Aorta (tissue), 5 donors: ENCODE results near the gene TSGA10IP. TPM values are rescaled to one million over a fixed set of nuclear protein-coding genes. Genes with fewer than 3 reads are reported as not detected.

ENCODE experiments used
- ATAC-seq: fragments of 200-7000 bp; cut with Tn5 transposase; one replicate; pipeline ENCODE4 v1.9.1; 2022; ENCODE audit warnings: moderate library complexity; ENCODE audit not compliant: low FRiP score
- DNase-seq, 2 donors: peaks; one replicate each; pipeline ENCODE4 v3.0.0-alpha.2; 2020
- H3K27ac ChIP-seq, 2 donors: one replicate each; pipeline ENCODE4 v1.5.1; 2013; ENCODE audit warnings: low read length in 2 of 2, mild to moderate bottlenecking in 2 of 2, moderate library complexity in 2 of 2, control low read depth in 1 of 2, inconsistent platforms in 1 of 2, low read depth in 1 of 2
- H3K27me3 ChIP-seq, 2 donors: one replicate each; pipeline ENCODE4 v1.6.1; 2013; ENCODE audit warnings: control low read depth in 1 of 2, low read length in 1 of 2, mild to moderate bottlenecking in 1 of 2, moderate library complexity in 1 of 2; ENCODE audit not compliant: insufficient read depth in 2 of 2, control insufficient read depth in 1 of 2
- H3K36me3 ChIP-seq, 2 donors: one replicate each; pipeline ENCODE4 v1.6.1; 2013; ENCODE audit warnings: control low read depth in 1 of 2, low read length in 1 of 2, mild to moderate bottlenecking in 1 of 2; ENCODE audit not compliant: insufficient read depth in 2 of 2, control insufficient read depth in 1 of 2
- H3K4me1 ChIP-seq, 2 donors: one replicate each; pipeline ENCODE4 v1.6.1; 2013; ENCODE audit warnings: low read length in 2 of 2, control low read depth in 1 of 2, mild to moderate bottlenecking in 1 of 2, moderate library complexity in 1 of 2; ENCODE audit not compliant: insufficient read depth in 2 of 2, control insufficient read depth in 1 of 2
- H3K4me3 ChIP-seq, 2 donors: one replicate each; pipeline ENCODE4 v1.5.1; 2013; ENCODE audit warnings: low read length in 2 of 2, control low read depth in 1 of 2, mild to moderate bottlenecking in 1 of 2
- H3K9me3 ChIP-seq: one replicate; pipeline ENCODE4 v1.6.1; 2013; ENCODE audit warnings: mild to moderate bottlenecking, low read length; ENCODE audit not compliant: control insufficient read depth
- WGBS, 2 donors: extraction: QIAGEN DNeasy Blood & Tissue Kit; methylation state at CpG; one replicate each; pipeline ENCODE4 v1.1.7; 2013; 5-methylcytosine and 5-hydroxymethylcytosine counted together
- intact Hi-C, 2 donors: fragments of 100-400 bp; cut with DNase I; formaldehyde crosslinking; loops; one replicate each; pipeline versions ENCODE4 v1.14.2 to v1.15.0; 2022
- polyA plus RNA-seq, 2 donors: library from polyadenylated mRNA; stranded (reverse); fragments of 200-250 nt; gene quantifications; one replicate each; pipeline ENCODE4 v1.2.3, GENCODE V29; 2013
- total RNA-seq, 2 donors: library from RNA; stranded (reverse); fragmentation: NEBNext Ultra II Directional; extraction: Animal tissue kit (Norgen Biotek cat#: 25700); gene quantifications; one replicate each; pipeline ENCODE4 v1.2.1, GENCODE V29; 2021
- donor health status: healthy with polysubstance abuse.
- donor health status: Bipolar disorder and iron deficiency.
- donor health status: DM: no; HTN: no; CAD: no.
- donor health status: DM: no; HTN: no; CAD: no.
- donor health status: DM: yes; HTN: yes; CAD: no.

TSGA10IP gene
- total and polyA plus RNA-seq, 4 donors, result not detected

GRCh38 chr11:65916391-65916790 lies 28.9 kb upstream of the TSGA10IP start:
- DNase-seq (no peak), ATAC-seq (no peak)
- intact Hi-C loops, result no loop called here
- 51 to 56% methylated on average over 7 of the region's 7 CpGs for WGBS, 2 donors
- Histone ChIP-seq H3K4me3 (no peak overlapping the region), H3K4me1 (peaks cover 0 to 1% of the 10 kb centered on the region in 2 donors), H3K36me3 (no peaks in the 10 kb centered on the region), H3K27me3 (no peaks in the 10 kb centered on the region), H3K9me3 (no peaks in the 10 kb centered on the region), H3K27ac (peak overlapping the region; percentile 45 to 91)

- Histone ChIP-seq H3K4me1 (peaks cover 0 to 1% of the 10 kb centered on the region in 2 donors), H3K4me3 (no peak overlapping the region), H3K36me3 (no peaks in the 10 kb centered on the region), H3K27ac (peak overlapping the region; percentile 23 to 91), H3K27me3 (no peaks in the 10 kb centered on the region), H3K9me3 (no peaks in the 10 kb centered on the region)
- DNase-seq, result no peak
- WGBS, 2 donors, result 88 to 100% methylated on average over 3 of the region's 3 CpGs
- ATAC-seq, result no peak
- intact Hi-C loops, result no loop called here
Observed at GRCh38 chr11:65917077-65917433, 28.2 kb upstream of the TSGA10IP start.

- intact Hi-C loops, result loop anchor here in 1 of 2 donors (2.0 kb wide), 1 partner anchor 29 kb away; the partner anchor contains the start of gene FIBP
- H3K9me3 ChIP-seq, result no peaks in the 10 kb centered on the region
- H3K4me3 ChIP-seq, result peak overlapping the region; percentile 68 to 89
- H3K27ac ChIP-seq, result peak overlapping the region; percentile 83 to 91
- H3K27me3 ChIP-seq, result no peaks in the 10 kb centered on the region
- no peaks in the 10 kb centered on the region for H3K36me3 ChIP-seq
- ATAC-seq (no peak), DNase-seq (no peak)
- H3K4me1 ChIP-seq, result peaks cover 0 to 1% of the 10 kb centered on the region in 2 donors
- 58 to 59% methylated on average over 35 of the region's 35 CpGs for WGBS, 2 donors
Observed at GRCh38 chr11:65917434-65918210, 27.7 kb upstream of the TSGA10IP start.

- H3K27me3 ChIP-seq, result no peaks in the 10 kb centered on the region
- peaks cover 0 to 1% of the 10 kb centered on the region in 2 donors for H3K4me1 ChIP-seq
- ATAC-seq (no peak), DNase-seq (peak in 1 of 2 donors; percentile 66)
- H3K27ac ChIP-seq, result peak within 1 kb of the TSS; percentile 83 to 91
- WGBS, 2 donors, result 3 to 4% methylated on average over 71 to 77 of the region's 77 CpGs
- intact Hi-C loops, result loop anchor here in 1 of 2 donors (1.0 to 2.0 kb wide), 3 partner anchors 30 to 60 kb away; partner anchors contain the start of genes CFL1, FIBP and SART1
- no peaks in the 10 kb centered on the region for H3K9me3 ChIP-seq
- H3K36me3 ChIP-seq, result no peaks in the 10 kb centered on the region
- H3K4me3 ChIP-seq, result peak within 1 kb of the TSS; percentile 68 to 89
Observed at GRCh38 chr11:65918211-65919140, 26.8 kb upstream of the TSGA10IP start, which contains the start of gene C11orf68. Gene C11orf68 (minus strand): TSS chr11:65919062. CDS start chr11:65919031, 31 bp downstream.

GRCh38 chr11:65919141-65919572 lies 26.1 kb upstream of the TSGA10IP start, which contains the start of gene DRAP1:
Gene DRAP1 (plus strand): TSS chr11:65919426. CDS start chr11:65919502, 76 bp downstream.
- Histone ChIP-seq H3K4me3 (peak within 1 kb of the TSS; percentile 68 to 89), H3K9me3 (no peaks in the 10 kb centered on the region), H3K36me3 (no peaks in the 10 kb centered on the region), H3K27me3 (no peaks in the 10 kb centered on the region), H3K4me1 (peaks cover 0 to 1% of the 10 kb centered on the region in 2 donors), H3K27ac (peak within 1 kb of the TSS; percentile 83 to 91)
- DNase-seq (peak; percentile 99 to 100), ATAC-seq (peak; percentile 95)
- 1 to 2% methylated on average over 18 to 59 of the region's 59 CpGs for WGBS, 2 donors
- intact Hi-C loops, result loop anchor here in 1 of 2 donors (1.0 to 2.0 kb wide), 3 partner anchors 30 to 61 kb away; partner anchors contain the start of genes CFL1, FIBP and SART1

- Histone ChIP-seq H3K27me3 (no peaks in the 10 kb centered on the region), H3K9me3 (no peaks in the 10 kb centered on the region), H3K36me3 (no peaks in the 10 kb centered on the region), H3K27ac (peak overlapping the region in 1 of 2 donors; percentile 74), H3K4me3 (peak overlapping the region; percentile 51 to 64), H3K4me1 (peaks cover 0 to 1% of the 10 kb centered on the region in 2 donors)
- DNase-seq, result peak in 1 of 2 donors; percentile 77
- WGBS, 2 donors, result 0 to 1% methylated on average over 51 to 60 of the region's 60 CpGs
- ATAC-seq, result peak; percentile 42
- intact Hi-C loops, result loop anchor here (1.0 to 5.0 kb wide), 5 partner anchors 31 to 61 kb away; partner anchors contain the start of genes FIBP (in 2 of the 2), SART1 (in 2 of the 2) and CFL1 (in 1 of the 2)
Observed at GRCh38 chr11:65919573-65920371, 25.5 kb upstream of the TSGA10IP start.

GRCh38 chr11:65920372-65920802 lies 24.9 kb upstream of the TSGA10IP start:
- no peak for DNase-seq
- Histone ChIP-seq H3K27ac (no peak overlapping the region), H3K9me3 (no peaks in the 10 kb centered on the region), H3K4me3 (peak overlapping the region in 1 of 2 donors; percentile 51), H3K4me1 (peaks cover 0 to 1% of the 10 kb centered on the region in 2 donors), H3K36me3 (no peaks in the 10 kb centered on the region), H3K27me3 (no peaks in the 10 kb centered on the region)
- intact Hi-C loops, result loop anchor here in 1 of 2 donors (5.0 kb wide), 2 partner anchors 33 to 42 kb away; partner anchors contain the start of genes FIBP and SART1
- WGBS, 2 donors, result 55 to 66% methylated on average over 15 of the region's 15 CpGs
- ATAC-seq, result no peak
